Esophagus squamous epithelium (tissue), 5 donors: ENCODE measurements around the gene PDE3A. TPM values are rescaled to one million over a fixed set of nuclear protein-coding genes. Genes with fewer than 3 reads are reported as not detected.
A peak's percentile ranks its signal among the peaks of the same experiment; 100 is the strongest.
"Not testable (repeated sequence)": the region's sequence is repeated elsewhere in the genome, so short reads cannot be mapped to it uniquely, and the experiment has no call there.

Experiments
- DNase-seq: peaks from one replicate; lab custom pipeline; 2025; lab: John Stamatoyannopoulos, UW
- H3K27ac ChIP-seq, 4 donors: fragments of 200-600 bp; sonication (generic); one replicate each; pipeline ENCODE4 v1.5.1; 2016 to 2019; ENCODE audit warnings: mild to moderate bottlenecking in 1 of 4
- H3K27me3 ChIP-seq, 4 donors: fragments of 200-600 bp; sonication (generic); 1 replicate in 3 of 4; 2 replicates in 1 of 4; pipeline versions ENCODE4 v1.5.1 to v1.6.0; 2017 to 2021; ENCODE audit warnings: antibody characterized with exemption in 1 of 4
- H3K36me3 ChIP-seq, 3 donors: fragments of 200-600 bp; sonication (generic); one replicate each; pipeline ENCODE4 v1.5.1; 2016 to 2019
- H3K4me1 ChIP-seq, 3 donors: fragments of 200-600 bp; sonication (generic); one replicate each; pipeline ENCODE4 v1.5.1; 2017 to 2019
- H3K4me3 ChIP-seq, 4 donors: fragments of 200-600 bp; sonication (generic); 1 replicate in 3 of 4; 2 replicates in 1 of 4; pipeline ENCODE4 v1.5.1; 2016 to 2019; ENCODE audit warnings: mild to moderate bottlenecking in 2 of 4, moderate library complexity in 1 of 4
- H3K9me3 ChIP-seq, 3 donors: fragments of 200-600 bp; sonication (generic); one replicate each; pipeline ENCODE4 v1.5.1; 2016 to 2019
- CTCF ChIP-seq, 6 experiments: fragments of 450-650 bp in 4 of 6; fragments of 200-600 bp in 2 of 6; sonication (generic) in 2 of 6; IDR thresholded peaks; one replicate each; pipeline ENCODE4 v1.5.1; 2016 to 2019; ENCODE audit warnings: antibody characterized with exemption in 6 of 6, mild to moderate bottlenecking in 4 of 6, moderate library complexity in 4 of 6
- POLR2A ChIP-seq, 4 donors: fragments of 450-650 bp; IDR thresholded peaks; one replicate each; pipeline ENCODE4 v1.6.1; 2017; ENCODE audit warnings: antibody characterized with exemption in 4 of 4, mild to moderate bottlenecking in 4 of 4, moderate library complexity in 3 of 4
- WGBS, 2 donors: methylation state at CpG; one replicate each; pipeline ENCODE4 v1.1.5; 2018; 5-methylcytosine and 5-hydroxymethylcytosine counted together
- intact Hi-C: fragments of 100-400 bp; cut with DNase I; formaldehyde crosslinking; loops from one replicate; pipeline ENCODE4 v1.15.0; 2022
- total RNA-seq, 4 donors: library from RNA; depleted of rRNA; stranded (reverse); fragments of >200 nt; gene quantifications; one replicate each; pipeline ENCODE4 v1.1.0, GENCODE V29; 2016
- donor health status: DM: yes; HTN: yes; CAD: no.

The PDE3A gene
- total RNA-seq, result 1 to 10 TPM in 2 of 4 donors, under 1 TPM in 2; 0.30 to 5.5 (median 3.1) TPM

- Histone ChIP-seq H3K36me3 (no peaks in the 10 kb centered on the region), H3K27ac (peak within 1 kb of the TSS; percentile 62 to 94 (median 86)), H3K27me3 (peaks cover 0 to 25% (median 0%) of the 10 kb centered on the region in 4 donors), H3K4me3 (peak within 1 kb of the TSS; percentile 38 to 78 (median 68)), H3K9me3 (no peaks in the 10 kb centered on the region), H3K4me1 (peaks cover 6 to 27% (median 11%) of the 10 kb centered on the region in 3 donors)
- intact Hi-C loops, result no loop called here
- DNase-seq, result no peak
- TF ChIP-seq CTCF (IDR thresholded peaks at IDR 0.05) (no peak), POLR2A (IDR thresholded peaks at IDR 0.05) (no peak)
- 1 to 4% methylated on average over 13 to 14 of the region's 24 CpGs for WGBS, 2 donors
Measured at GRCh38 chr12:20368114-20368650, at the start of gene PDE3A. PDE3A (plus strand) TSS chr12:20368537; CDS start chr12:20369285, 748 bp downstream.

- H3K9me3 ChIP-seq, result no peaks in the 10 kb centered on the region
- H3K4me3 ChIP-seq, result no peak overlapping the region
- TF ChIP-seq CTCF (IDR thresholded peaks at IDR 0.05) (no peak), POLR2A (IDR thresholded peaks at IDR 0.05) (no peak)
- no peaks in the 10 kb centered on the region for H3K4me1 ChIP-seq
- WGBS, 2 donors, result 59 to 63% methylated on average over 4 of the region's 4 CpGs
- no peak overlapping the region for H3K27ac ChIP-seq
- no peaks in the 10 kb centered on the region for H3K36me3 ChIP-seq
- no peaks in the 10 kb centered on the region for H3K27me3 ChIP-seq
- no peak for DNase-seq
- intact Hi-C loops, result no loop called here
Measured at GRCh38 chr12:20319366-20319765, 49.0 kb upstream of the PDE3A start.

- Histone ChIP-seq H3K9me3 (no peaks in the 10 kb centered on the region), H3K36me3 (no peaks in the 10 kb centered on the region), H3K27ac (no peak overlapping the region), H3K4me3 (no peak overlapping the region), H3K27me3 (no peaks in the 10 kb centered on the region), H3K4me1 (no peaks in the 10 kb centered on the region)
- TF ChIP-seq POLR2A (IDR thresholded peaks at IDR 0.05), result no peak
- no peak for TF ChIP-seq CTCF (IDR thresholded peaks at IDR 0.05)
- WGBS, 2 donors, result 54 to 58% methylated on average over 4 of the region's 4 CpGs
- DNase-seq, result no peak
- intact Hi-C loops, result no loop called here
Measured at GRCh38 chr12:20320552-20320951, 47.8 kb upstream of the PDE3A start.

GRCh38 chr12:20330826-20331505, 37.4 kb upstream of the PDE3A start:
- H3K27ac ChIP-seq, DNase-seq, H3K27me3 ChIP-seq, H3K36me3 ChIP-seq, intact Hi-C loops, H3K9me3 ChIP-seq, H3K4me1 ChIP-seq, H3K4me3 ChIP-seq: not testable (repeated sequence)
- 51% methylated on average over 4 of the region's 4 CpGs for WGBS, 2 donors

GRCh38 chr12:20339060-20339459, 29.3 kb upstream of the PDE3A start:
- H3K27me3 ChIP-seq, result no peaks in the 10 kb centered on the region
- TF ChIP-seq POLR2A (IDR thresholded peaks at IDR 0.05), result no peak
- TF ChIP-seq CTCF (IDR thresholded peaks at IDR 0.05), result no peak
- no peak overlapping the region for H3K27ac ChIP-seq
- H3K4me3 ChIP-seq, result no peak overlapping the region
- 56 to 59% methylated on average over 2 of the region's 2 CpGs for WGBS, 2 donors
- no peaks in the 10 kb centered on the region for H3K36me3 ChIP-seq
- intact Hi-C loops, result no loop called here
- DNase-seq, result no peak
- no peaks in the 10 kb centered on the region for H3K4me1 ChIP-seq
- peaks cover 0 to 4% (median 0%) of the 10 kb centered on the region in 3 donors for H3K9me3 ChIP-seq
